Muscle of back (tissue), 11 donors: ENCODE measurements around the gene ZBTB25. TPM values are rescaled to one million over a fixed set of nuclear protein-coding genes. Genes with fewer than 3 reads are reported as not detected.

ENCODE experiments used
- DNase-seq, 3 donors: peaks; one replicate each; pipeline versions ENCODE4 v3.0.0 to v3.0.0-alpha.2; 2013
- polyA plus RNA-seq, 10 donors: library from polyadenylated mRNA; unstranded; fragments of 120-200 nt; gene quantifications; one replicate each; pipeline ENCODE4 v1.2.1, GENCODE V29; 2013; ENCODE audit not compliant: insufficient read length in 10 of 10

Gene ZBTB25
- polyA plus RNA-seq, 10 donors, result 5.6 to 11.5 (median 7.6) TPM

DNA sequence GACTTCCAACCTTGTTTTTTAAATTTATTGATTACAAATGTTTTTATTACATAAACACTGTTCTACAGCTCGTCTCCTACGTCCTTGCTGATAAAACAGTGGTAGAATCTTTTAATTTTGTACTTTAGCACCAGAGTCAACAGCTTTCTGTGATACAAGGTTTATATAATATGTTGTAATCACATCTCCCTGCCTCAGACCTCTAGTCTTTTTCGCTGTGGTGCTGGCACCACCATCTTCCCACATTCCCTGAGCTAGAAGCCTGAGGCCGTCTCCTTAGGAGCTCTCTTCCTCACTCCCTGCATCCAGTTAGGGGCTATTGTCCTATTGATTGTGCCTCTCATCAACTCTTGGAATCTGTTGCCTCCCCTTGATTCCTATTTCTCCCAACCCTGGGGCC, 98.3 kb downstream of the ZBTB25 start:
- no peak for DNase-seq

DNA sequence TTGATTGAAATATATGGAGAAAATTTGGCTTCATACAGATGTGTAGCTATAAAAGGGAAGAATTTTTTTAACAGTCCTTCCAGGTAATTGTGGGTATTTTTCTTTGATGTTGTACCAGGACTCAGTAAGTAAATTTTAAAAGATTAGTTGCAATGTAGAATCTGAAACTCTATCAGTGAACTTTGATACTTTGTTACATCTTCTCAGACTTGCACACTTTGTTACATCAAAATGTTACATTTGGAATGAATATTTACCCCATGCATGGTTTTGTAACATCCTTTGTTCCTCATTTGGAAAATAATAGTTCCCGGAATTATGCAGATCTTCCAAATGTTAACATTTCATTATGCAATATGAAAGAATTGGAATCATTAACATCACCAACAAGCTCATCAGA, 101.7 kb downstream of the ZBTB25 start:
- DNase-seq, result no peak

DNA sequence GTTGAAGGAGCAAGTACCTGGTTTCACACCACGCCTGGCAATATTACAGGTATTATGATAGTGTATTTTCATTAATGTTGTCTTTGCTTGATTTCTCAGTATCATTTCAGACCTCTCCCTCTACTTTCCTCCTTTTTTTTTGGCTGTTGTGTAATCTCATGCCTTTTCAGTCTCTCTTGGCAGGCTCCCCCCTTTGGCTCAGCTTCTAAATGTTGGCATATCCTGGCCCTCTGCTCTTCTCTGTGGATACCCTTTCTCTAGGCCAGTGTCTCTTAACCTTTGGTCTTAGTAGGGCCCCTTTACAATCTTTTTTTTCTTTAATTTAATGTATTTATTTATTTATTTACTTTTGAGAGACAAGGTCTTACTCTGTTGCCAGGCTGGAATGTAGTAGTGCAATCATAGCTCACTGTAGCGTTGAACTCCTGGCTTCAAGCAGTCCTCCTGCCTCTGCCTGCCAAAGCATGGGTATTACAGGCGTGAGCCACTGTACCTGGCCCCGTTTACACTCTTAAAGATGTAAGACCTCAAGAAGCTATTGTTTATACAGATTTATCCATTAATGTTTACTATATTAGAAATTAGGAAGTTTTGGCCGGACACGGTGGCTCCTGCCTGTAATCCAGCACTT, 102.7 kb downstream of the ZBTB25 start:
- no peak for DNase-seq

Other genes starting within 250 kb of the ZBTB25 start
- gene ESR2, start 209.5 kb downstream of the ZBTB25 start, polyA plus RNA-seq, result under 1 TPM; 0.25 to 0.72 (median 0.40) TPM
- gene MTHFD1, start 115.5 kb downstream of the ZBTB25 start, polyA plus RNA-seq, result 10 to 100 TPM; 42.4 to 56.2 (median 48.3) TPM
- 1 to 10 TPM in 1 of 10 donors, under 1 TPM in 9; 0.38 to 1.1 (median 0.52) TPM for gene AKAP5, start 38.3 kb downstream of the ZBTB25 start, polyA plus RNA-seq
- gene ZBTB1, start 932 bp upstream of the ZBTB25 start, polyA plus RNA-seq, result 10 to 100 TPM; 27.2 to 41.4 (median 34.2) TPM
- 10 to 100 TPM in 1 of 10 donors, 1 to 10 TPM in 9; 4.1 to 12.4 (median 6.5) TPM for gene HSPA2, start 36.9 kb upstream of the ZBTB25 start, polyA plus RNA-seq
- gene PPP1R36, start 46.1 kb upstream of the ZBTB25 start, polyA plus RNA-seq, result under 1 TPM in 7 of 10 donors, not detected in 3; 0.13 to 0.56 (median 0.33) TPM
- 10 to 100 TPM; 17.4 to 34.5 (median 22.6) TPM for gene PLEKHG3, start 200.6 kb upstream of the ZBTB25 start, polyA plus RNA-seq